Measurements from ENCODE around the gene FHOD3. TPM values are rescaled to one million over a fixed set of nuclear protein-coding genes. Genes with fewer than 3 reads are reported as not detected.

FHOD3 gene
- polyA plus RNA-seq, 2 of the 4 experiments (the other 2 are of a cell fraction): 2.5 to 3.6 TPM

GRCh38 chr18:36299015-36299414 is 1.5 kb downstream of the FHOD3 start:
- POLR2A ChIA-PET: no interaction called here
- FAIRE-seq (no peak), ATAC-seq (no peak), DNase-seq (ENCODE audit: low read depth in 1 of 2, low spot score in 1 of 2) (no peak)
- Histone ChIP-seq H3K9me3 (no peaks in the 10 kb centered on the region), H3K4me3 (no peak overlapping the region), H3K4me2 (peak overlapping the region; percentile 100; the same call in 1 of the 3 replicates), H3K4me1 (no peaks in the 10 kb centered on the region), H3K27ac (no peak overlapping the region)
- WGBS (ENCODE audit: missing lambda C conversion rate): 82% methylated on average over 6 of the region's 6 CpGs
- TF ChIP-seq BCL3 (IDR thresholded peaks at IDR 0.05): no peak
- no peak for TF ChIP-seq CHD4 (IDR thresholded peaks at IDR 0.05; ENCODE audit: borderline replicate concordance)
- no peak for TF ChIP-seq KDM1A (IDR thresholded peaks at IDR 0.05; ENCODE audit: low read depth)
- no peak for TF ChIP-seq FOSL2 (IDR thresholded peaks at IDR 0.05)
- no peak for TF ChIP-seq FOSL2 (CRISPR knock-in tag; IDR thresholded peaks at IDR 0.05)
- no peak for TF ChIP-seq FOXS1 (CRISPR knock-in tag; IDR thresholded peaks at IDR 0.05)
- TF ChIP-seq REST (IDR thresholded peaks at IDR 0.05): no peak
- CTCF ChIA-PET: interaction anchor here (1.4 to 1.7 kb wide), 2 partner anchors 39 to 272 kb away, joined by 3 to 4 read pairs; no protein-coding TSS in a partner anchor

- TF ChIP-seq POLR2A (IDR thresholded peaks at IDR 0.05; ENCODE audit: low read length): no peak
- no peak for TF ChIP-seq CHD4 (IDR thresholded peaks at IDR 0.05; ENCODE audit: borderline replicate concordance)
- TF ChIP-seq ATOH8 (CRISPR knock-in tag; IDR thresholded peaks at IDR 0.05; ENCODE audit: low read depth): no peak
- no peak for TF ChIP-seq NR3C1 (IDR thresholded peaks at IDR 0.05)
- no peak for TF ChIP-seq ELK1 (IDR thresholded peaks at IDR 0.05; ENCODE audit: low read depth, low read length)
- H3K27ac ChIP-seq: no peak overlapping the region
- H3K4me1 ChIP-seq: no peaks in the 10 kb centered on the region
- H3K9me3 ChIP-seq: no peaks in the 10 kb centered on the region
- no peak overlapping the region for H3K4me2 ChIP-seq
- CTCF ChIA-PET: interaction anchor here (0.6 to 0.8 kb wide), 2 partner anchors 57 to 272 kb away, joined by 3 to 4 read pairs; no protein-coding TSS in a partner anchor
- DNase-seq (ENCODE audit: low read depth in 1 of 2, low spot score in 1 of 2) (no peak), FAIRE-seq (no peak), ATAC-seq (no peak)
- 59% methylated on average over 6 of the region's 6 CpGs for WGBS (ENCODE audit: missing lambda C conversion rate)
- POLR2A ChIA-PET: no interaction called here
- no peak overlapping the region for H3K4me3 ChIP-seq
Observed at GRCh38 chr18:36300211-36300610, 2.7 kb downstream of the FHOD3 start.

- WGBS (ENCODE audit: missing lambda C conversion rate): 66% methylated on average over 4 of the region's 5 CpGs
- no peak overlapping the region for H3K4me3 ChIP-seq
- no peak for ATAC-seq
- DNase-seq (ENCODE audit: low read depth in 1 of 2, low spot score in 1 of 2): no peak
- no peak overlapping the region for H3K27ac ChIP-seq
- H3K4me2 ChIP-seq: no peak overlapping the region
- no peaks in the 10 kb centered on the region for H3K4me1 ChIP-seq
- no peak for FAIRE-seq
- POLR2A ChIA-PET: no interaction called here
- no peak for TF ChIP-seq BHLHE40 (IDR thresholded peaks at IDR 0.05; ENCODE audit: low read depth, low read length)
- CTCF ChIA-PET: interaction anchor here (1.1 kb wide), 1 partner anchor 17 kb away, joined by 3 read pairs; no protein-coding TSS in a partner anchor
- H3K9me3 ChIP-seq: no peaks in the 10 kb centered on the region
Observed at GRCh38 chr18:36301884-36302283, 4.4 kb downstream of the FHOD3 start.

GRCh38 chr18:36302676-36303075 is 5.2 kb downstream of the FHOD3 start:
- POLR2A ChIA-PET: no interaction called here
- TF ChIP-seq HMGXB4 (CRISPR knock-in tag; IDR thresholded peaks at IDR 0.05; ENCODE audit: borderline replicate concordance): no peak
- no peak overlapping the region for H3K4me3 ChIP-seq
- FAIRE-seq (no peak), DNase-seq (ENCODE audit: low read depth in 1 of 2, low spot score in 1 of 2) (no peak), ATAC-seq (no peak)
- no peak overlapping the region for H3K4me2 ChIP-seq
- WGBS (ENCODE audit: missing lambda C conversion rate): 51% methylated on average over 2 of the region's 2 CpGs
- no peaks in the 10 kb centered on the region for H3K9me3 ChIP-seq
- no peaks in the 10 kb centered on the region for H3K4me1 ChIP-seq
- H3K27ac ChIP-seq: no peak overlapping the region
- CTCF ChIA-PET: interaction anchor here (0.7 to 1.1 kb wide), 2 partner anchors 11 to 18 kb away, joined by 3 read pairs; no protein-coding TSS in a partner anchor
